Trophoblast cell (in vitro differentiated cells and primary cell): ENCODE results near the gene RHBDD2.

Experiments used
- DNase-seq, 2 donors: peaks; one replicate each; pipeline ENCODE4 v3.0.0-alpha.2; 2016
- H2AFZ ChIP-seq: 2 replicates; pipeline ENCODE4 v1.6.1; 2013; ENCODE audit warnings: low read length, moderate library complexity, mild to moderate bottlenecking; ENCODE audit not compliant: insufficient read depth, poor library complexity
- H2AK5ac ChIP-seq: 2 replicates; pipeline ENCODE4 v1.6.1; 2013; ENCODE audit warnings: mild to moderate bottlenecking, low read length
- H2BK120ac ChIP-seq: 2 replicates; pipeline ENCODE4 v1.6.1; 2013; ENCODE audit warnings: low read length, mild to moderate bottlenecking, moderate library complexity; ENCODE audit not compliant: insufficient read depth, poor library complexity
- H2BK12ac ChIP-seq: 2 replicates; pipeline ENCODE4 v1.6.1; 2013; ENCODE audit warnings: mild to moderate bottlenecking, low read length, moderate library complexity
- H2BK5ac ChIP-seq: 2 replicates; pipeline ENCODE4 v1.6.1; 2013; ENCODE audit warnings: low read length, low read depth, moderate library complexity, mild to moderate bottlenecking; ENCODE audit not compliant: poor library complexity
- H3K14ac ChIP-seq: 2 replicates; pipeline ENCODE4 v1.6.1; 2013; ENCODE audit warnings: mild to moderate bottlenecking, low read length
- H3K18ac ChIP-seq: 2 replicates; pipeline ENCODE4 v1.6.1; 2013; ENCODE audit warnings: mild to moderate bottlenecking, low read length
- H3K23ac ChIP-seq: 2 replicates; pipeline ENCODE4 v1.6.1; 2013; ENCODE audit warnings: low read length
- H3K27ac ChIP-seq: 2 replicates; pipeline ENCODE4 v1.5.1; 2013; ENCODE audit warnings: low read depth, mild to moderate bottlenecking, inconsistent platforms, low read length, moderate library complexity
- H3K27me3 ChIP-seq: 2 replicates; pipeline ENCODE4 v1.6.1; 2013; ENCODE audit warnings: inconsistent platforms, mild to moderate bottlenecking, low read length, moderate library complexity; ENCODE audit not compliant: insufficient read depth
- H3K36me3 ChIP-seq, 2 experiments: 1 replicate in 1 of 2; 2 replicates in 1 of 2; pipeline ENCODE4 v1.6.1; 2013; ENCODE audit warnings: low read length in 2 of 2, mild to moderate bottlenecking in 2 of 2, moderate library complexity in 1 of 2; ENCODE audit not compliant: insufficient read depth in 2 of 2, control insufficient read depth in 1 of 2
- H3K4ac ChIP-seq: 2 replicates; pipeline ENCODE4 v1.6.1; 2013; ENCODE audit warnings: low read depth, mild to moderate bottlenecking, low read length, moderate library complexity
- H3K4me1 ChIP-seq, 2 experiments: 1 replicate in 1 of 2; 2 replicates in 1 of 2; pipeline ENCODE4 v1.6.1; 2013; ENCODE audit warnings: low read length in 2 of 2, mild to moderate bottlenecking in 2 of 2, moderate library complexity in 1 of 2; ENCODE audit not compliant: insufficient read depth in 2 of 2, control insufficient read depth in 1 of 2
- H3K4me2 ChIP-seq: 2 replicates; pipeline ENCODE4 v1.6.1; 2013; ENCODE audit warnings: inconsistent platforms, mild to moderate bottlenecking, low read length, moderate library complexity
- H3K4me3 ChIP-seq: 2 replicates; pipeline ENCODE4 v1.5.1; 2013; ENCODE audit warnings: mild to moderate bottlenecking, low read depth, low read length, inconsistent platforms
- H3K79me1 ChIP-seq: one replicate; pipeline ENCODE4 v1.6.1; 2013; ENCODE audit warnings: low read length
- H3K79me2 ChIP-seq: 2 replicates; pipeline ENCODE4 v1.6.1; 2013; ENCODE audit warnings: low read length, mild to moderate bottlenecking; ENCODE audit not compliant: control insufficient read depth, insufficient read depth, poor library complexity
- H3K9ac ChIP-seq: 2 replicates; pipeline ENCODE4 v1.6.1; 2013; ENCODE audit warnings: mild to moderate bottlenecking, low read length
- H3K9me3 ChIP-seq: 2 replicates; pipeline ENCODE4 v1.6.1; 2013; ENCODE audit warnings: low read depth, mild to moderate bottlenecking, control low read depth, inconsistent platforms, low read length; ENCODE audit not compliant: insufficient read depth
- H4K12ac ChIP-seq: 2 replicates; pipeline ENCODE4 v1.6.1; 2013; ENCODE audit warnings: low read depth, mild to moderate bottlenecking, low read length, moderate library complexity
- H4K8ac ChIP-seq: 2 replicates; pipeline ENCODE4 v1.6.1; 2013; ENCODE audit warnings: low read depth, mild to moderate bottlenecking, low read length, moderate library complexity
- H4K91ac ChIP-seq: one replicate; pipeline ENCODE4 v1.6.1; 2013; ENCODE audit warnings: low read depth, mild to moderate bottlenecking, low read length, moderate library complexity
- WGBS: extraction: QIAGEN DNeasy Blood & Tissue Kit; methylation state at CpG from one replicate; pipeline ENCODE4 v1.1.7; 2013; ENCODE audit warnings: missing lambda C conversion rate; ENCODE audit not compliant: insufficient read length, insufficient coverage; ENCODE audit errors: extremely low coverage; 5-methylcytosine and 5-hydroxymethylcytosine counted together

The RHBDD2 gene

GRCh38 chr7:75884476-75884875, 5.6 kb downstream of the RHBDD2 start:
- H3K14ac ChIP-seq, result no peak overlapping the region
- no peaks in the 10 kb centered on the region for H3K27me3 ChIP-seq
- H4K12ac ChIP-seq, result no peak overlapping the region
- no peak overlapping the region for H4K91ac ChIP-seq
- H4K8ac ChIP-seq, result no peak overlapping the region
- H3K36me3 ChIP-seq, result peaks cover 48 to 59% of the 10 kb centered on the region in 2 experiments
- H3K4ac ChIP-seq, result no peak overlapping the region
- H3K9ac ChIP-seq, result no peak overlapping the region
- H2AFZ ChIP-seq, result no peak overlapping the region
- H3K4me3 ChIP-seq, result no peak overlapping the region
- H3K79me1 ChIP-seq, result no peaks in the 10 kb centered on the region
- no peak overlapping the region for H3K23ac ChIP-seq
- no peak overlapping the region for H2BK12ac ChIP-seq
- no peak overlapping the region for H2BK5ac ChIP-seq
- no CpG with 5 or more reads among the region's 5 CpGs for WGBS
- H3K79me2 ChIP-seq, result no peaks in the 10 kb centered on the region
- no peak overlapping the region for H2BK120ac ChIP-seq
- no peak overlapping the region for H3K18ac ChIP-seq
- no peak overlapping the region for H3K4me2 ChIP-seq
- no peak overlapping the region for H2AK5ac ChIP-seq
- no peak overlapping the region for H3K27ac ChIP-seq
- DNase-seq, result no peak
- H3K9me3 ChIP-seq, result peaks cover 2% of the 10 kb centered on the region
- H3K4me1 ChIP-seq, result peaks cover 2% of the 10 kb centered on the region in 2 experiments

- no peak overlapping the region for H3K4ac ChIP-seq
- H3K9me3 ChIP-seq, result peaks cover 2% of the 10 kb centered on the region
- H3K4me1 ChIP-seq, result peaks cover 2% of the 10 kb centered on the region in 2 experiments
- H3K27me3 ChIP-seq, result no peaks in the 10 kb centered on the region
- no peak for DNase-seq
- no peak overlapping the region for H4K12ac ChIP-seq
- no peak overlapping the region for H3K9ac ChIP-seq
- no peak overlapping the region for H4K91ac ChIP-seq
- H3K23ac ChIP-seq, result no peak overlapping the region
- no peak overlapping the region for H3K27ac ChIP-seq
- no peak overlapping the region for H3K14ac ChIP-seq
- H2AK5ac ChIP-seq, result no peak overlapping the region
- no peak overlapping the region for H2AFZ ChIP-seq
- no peak overlapping the region for H2BK120ac ChIP-seq
- H2BK12ac ChIP-seq, result no peak overlapping the region
- no peak overlapping the region for H4K8ac ChIP-seq
- no peak overlapping the region for H3K4me2 ChIP-seq
- peaks cover 48 to 59% of the 10 kb centered on the region in 2 experiments for H3K36me3 ChIP-seq
- H3K4me3 ChIP-seq, result no peak overlapping the region
- no peaks in the 10 kb centered on the region for H3K79me1 ChIP-seq
- WGBS, result no CpG with 5 or more reads among the region's 3 CpGs
- H2BK5ac ChIP-seq, result no peak overlapping the region
- no peak overlapping the region for H3K18ac ChIP-seq
- no peaks in the 10 kb centered on the region for H3K79me2 ChIP-seq
Measured at GRCh38 chr7:75885036-75885435, 6.2 kb downstream of the RHBDD2 start.

DNA sequence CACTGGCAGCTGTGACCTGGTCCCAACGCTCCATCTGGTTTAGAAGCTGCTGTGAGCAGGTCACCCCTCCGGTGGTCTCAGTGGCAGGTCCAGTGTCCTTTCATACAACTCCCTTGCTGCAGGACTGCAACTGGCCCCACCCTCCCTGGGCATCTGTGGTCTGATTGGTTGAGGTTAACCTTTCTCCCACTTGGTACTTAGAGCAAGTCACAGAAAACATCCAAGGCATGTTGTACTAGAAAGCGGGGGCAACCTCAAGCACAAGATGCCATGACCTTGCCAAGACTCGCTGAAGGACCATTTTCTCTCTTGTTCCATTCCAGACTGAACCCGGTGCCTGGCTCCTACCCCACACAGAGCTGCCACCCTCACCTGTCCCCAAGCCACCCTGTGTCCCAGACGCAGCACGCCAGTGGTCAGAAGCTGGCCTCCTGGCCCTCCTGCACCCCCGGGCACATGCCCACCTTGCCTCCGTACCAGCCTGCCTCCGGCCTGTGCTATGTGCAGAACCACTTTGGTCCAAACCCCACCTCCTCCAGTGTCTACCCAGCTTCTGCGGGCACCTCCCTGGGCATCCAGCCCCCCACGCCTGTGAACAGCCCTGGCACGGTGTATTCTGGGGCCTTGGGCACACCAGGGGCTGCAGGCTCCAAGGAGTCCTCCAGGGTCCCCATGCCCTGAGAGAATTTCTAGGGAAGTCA, 9.0 kb downstream of the RHBDD2 start:
- H3K27me3 ChIP-seq, result no peaks in the 10 kb centered on the region
- no CpG with 5 or more reads among the region's 13 CpGs for WGBS
- no peak overlapping the region for H2AFZ ChIP-seq
- H3K18ac ChIP-seq, result no peak overlapping the region
- no peak overlapping the region for H3K4me2 ChIP-seq
- H3K4me1 ChIP-seq, result peaks cover 3 to 6% of the 10 kb centered on the region in 2 experiments
- H2AK5ac ChIP-seq, result no peak overlapping the region
- H3K79me1 ChIP-seq, result peaks cover 1% of the 10 kb centered on the region
- no peak overlapping the region for H3K4me3 ChIP-seq
- no peaks in the 10 kb centered on the region for H3K79me2 ChIP-seq
- no peak for DNase-seq
- no peak overlapping the region for H4K91ac ChIP-seq
- no peak overlapping the region for H2BK120ac ChIP-seq
- no peak overlapping the region for H3K9ac ChIP-seq
- H3K9me3 ChIP-seq, result peaks cover 2% of the 10 kb centered on the region
- H3K23ac ChIP-seq, result no peak overlapping the region
- peaks cover 38 to 46% of the 10 kb centered on the region in 2 experiments for H3K36me3 ChIP-seq
- H3K4ac ChIP-seq, result no peak overlapping the region
- no peak overlapping the region for H2BK5ac ChIP-seq
- H3K27ac ChIP-seq, result no peak overlapping the region
- H4K12ac ChIP-seq, result no peak overlapping the region
- no peak overlapping the region for H3K14ac ChIP-seq
- no peak overlapping the region for H2BK12ac ChIP-seq
- no peak overlapping the region for H4K8ac ChIP-seq

GRCh38 chr7:75888464-75889222, 9.8 kb downstream of the RHBDD2 start:
- Histone ChIP-seq H2BK5ac (no peak overlapping the region), H4K91ac (no peak overlapping the region), H2BK12ac (no peak overlapping the region), H3K18ac (no peak overlapping the region), H3K79me1 (peaks cover 3% of the 10 kb centered on the region), H3K27me3 (no peaks in the 10 kb centered on the region), H4K12ac (no peak overlapping the region), H3K23ac (no peak overlapping the region), H3K9ac (no peak overlapping the region), H3K4ac (no peak overlapping the region), H3K14ac (no peak overlapping the region), H2AK5ac (no peak overlapping the region), H4K8ac (no peak overlapping the region), H3K4me3 (no peak overlapping the region), H3K36me3 (peaks cover 31 to 40% of the 10 kb centered on the region in 2 experiments), H3K79me2 (no peaks in the 10 kb centered on the region), H2BK120ac (no peak overlapping the region), H3K27ac (no peak overlapping the region), H3K9me3 (no peaks in the 10 kb centered on the region), H3K4me2 (no peak overlapping the region), H2AFZ (no peak overlapping the region), H3K4me1 (peaks cover 9 to 12% of the 10 kb centered on the region in 2 experiments)
- DNase-seq, result no peak
- no CpG with 5 or more reads among the region's 23 CpGs for WGBS
